Measurements from ENCODE around the gene ZNF384. TPM values are rescaled to one million over a fixed set of nuclear protein-coding genes. Genes with fewer than 3 reads are reported as not detected.

The ZNF384 gene
- total and polyA plus RNA-seq, 2 of the 8 experiments (the other 6 are each of a cell fraction or from before 2014, with no cell fraction given): 59.0 to 59.6 TPM

DNA sequence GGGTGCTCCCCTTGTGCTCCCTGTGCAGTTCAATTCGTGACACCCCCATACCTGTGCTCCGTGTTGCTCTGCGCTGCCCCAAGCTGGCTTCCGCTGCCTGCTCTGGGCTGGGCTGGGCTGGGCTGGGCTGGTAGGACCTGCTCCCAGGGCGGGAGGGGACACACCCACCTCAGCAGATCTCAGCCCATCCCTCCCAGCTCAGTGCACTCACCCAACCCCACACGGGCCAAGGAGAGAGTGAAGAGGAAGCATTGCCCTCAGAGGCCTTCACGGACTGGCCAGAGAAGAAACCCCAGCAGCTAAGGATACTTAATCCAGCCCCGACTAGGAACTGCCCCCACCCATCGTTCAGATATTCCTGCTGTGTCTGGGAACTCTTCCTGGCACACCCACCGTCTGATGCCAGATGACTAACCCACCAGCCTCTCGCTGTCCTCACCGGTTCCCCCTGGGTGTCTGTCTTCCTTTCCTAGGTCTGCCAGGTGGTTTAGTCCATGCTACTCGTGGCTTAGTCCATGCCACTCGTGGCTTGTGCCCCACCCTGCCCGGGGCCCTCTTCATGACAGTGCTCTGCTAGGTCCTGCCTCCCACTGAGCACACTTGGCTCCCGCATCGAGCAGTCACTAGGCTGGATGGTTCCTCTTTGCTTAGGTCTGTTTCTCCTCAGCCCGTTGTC, 53.2 kb downstream of the ZNF384 start, which contains the start of gene LPAR5:
TSS of gene LPAR5 (minus strand) at position 104 of the 676 bp plus-strand sequence. CDS start 14,711 bp downstream, outside the sequence.
- no peak within 1 kb of the TSS; a peak in 1 of 4 replicates for H3K4me2 ChIP-seq (ENCODE audit: insufficient read depth in 1 of 2, low read depth in 2 of 2, low read length in 2 of 2)
- H3K4me1 ChIP-seq (replicated peaks in 1 of 4; ENCODE audit: control insufficient read depth in 3 of 4, insufficient read depth in 4 of 4, low read length in 3 of 4): peaks cover 0 to 11% (median 2%) of the 10 kb centered on the region in 4 experiments; a peak in 5 of 7 replicates
- 75% methylated on average over 18 of the region's 18 CpGs; no CpG with 5 or more reads in 1 of the 2 experiments for WGBS, 2 experiments (ENCODE audit: extremely low coverage in 1 of 2, insufficient coverage in 1 of 2, insufficient read length in 1 of 2, insufficient replicate concordance in 2 of 2, low coverage in 1 of 2, low lambda C conversion rate in 2 of 2, missing lambda C conversion rate in 1 of 2)
- H2BK12ac ChIP-seq (ENCODE audit: low read depth, low read length): 0 out of 2 replicates have a peak within 1 kb of the TSS, but pooled peaks have one; percentile 44
- H3K79me2 ChIP-seq (ENCODE audit: control insufficient read depth in 1 of 2, insufficient read depth in 2 of 2, low read length in 2 of 2): no peaks in the 10 kb centered on the region
- ChIA-PET CTCF (ENCODE audit: partially characterized antibody) (interaction anchor here (0.5 to 5.1 kb wide), 14 partner anchors 8 to 1040 kb away, joined by 3 to 38 read pairs (median 4); partner anchors contain the start of gene ACRBP), POLR2A (ENCODE audit: partially characterized antibody) (interaction anchor here (1.0 to 2.2 kb wide), 4 partner anchors 10 to 190 kb away, joined by 3 to 9 read pairs (median 5); no protein-coding TSS in a partner anchor)
- FAIRE-seq (no peak), DNase-seq (ENCODE audit: low read depth in 1 of 2, low spot score in 2 of 2) (no peak)
- H3K27ac ChIP-seq (ENCODE audit: low read depth, low read length): no peak within 1 kb of the TSS
- no peak within 1 kb of the TSS for H2BK120ac ChIP-seq (replicated peaks; ENCODE audit: low read depth, low read length)
- H3K56ac ChIP-seq (replicated peaks; ENCODE audit: insufficient read length, low read depth, low read length): no peak within 1 kb of the TSS
- H3K27me3 ChIP-seq (replicated peaks in 1 of 4; ENCODE audit: control insufficient read depth in 3 of 4, extremely low read depth in 1 of 4, insufficient read depth in 3 of 4, low read length in 3 of 4): no peaks in the 10 kb centered on the region
- H2AFZ ChIP-seq (ENCODE audit: low read length): peak within 1 kb of the TSS; percentile 52; the same call in 1 of the 2 replicates
- no peaks in the 10 kb centered on the region for H3K36me3 ChIP-seq (ENCODE audit: control insufficient read depth in 2 of 4, insufficient read depth in 4 of 4, low read length in 3 of 4)
- no peak within 1 kb of the TSS for H2BK20ac ChIP-seq (ENCODE audit: low read length)
- 0 out of 2 replicates have a peak within 1 kb of the TSS, but pooled peaks have one; percentile 10 for H2BK15ac ChIP-seq (ENCODE audit: low read length)
- no peak within 1 kb of the TSS for H2BK5ac ChIP-seq (ENCODE audit: low read depth, low read length)
- H4K5ac ChIP-seq (ENCODE audit: insufficient read length, low read depth, low read length): no peak within 1 kb of the TSS
- no peaks in the 10 kb centered on the region for H3K9me3 ChIP-seq (ENCODE audit: insufficient read depth in 2 of 2, low read depth in 1 of 2, low read length in 1 of 2)
- no peak within 1 kb of the TSS for H3K9ac ChIP-seq (replicated peaks in 1 of 4; ENCODE audit: extremely low read depth in 1 of 4, low read depth in 3 of 4, low read length in 3 of 4)
- H3K18ac ChIP-seq (ENCODE audit: extremely low read depth, low read length): no peak within 1 kb of the TSS
- no peak within 1 kb of the TSS for H3K4me3 ChIP-seq (ENCODE audit: extremely low read depth in 1 of 4, insufficient read depth in 2 of 4, low read depth in 3 of 4, low read length in 4 of 4)
- H3K14ac ChIP-seq (ENCODE audit: insufficient read length): no peak within 1 kb of the TSS
- peak within 1 kb of the TSS; percentile 7; the same call in 1 of the 2 replicates for H4K8ac ChIP-seq (ENCODE audit: extremely low read depth, insufficient read depth, low read length)
- no peaks in the 10 kb centered on the region for H4K20me1 ChIP-seq (replicated peaks in 1 of 2; ENCODE audit: control insufficient read depth in 1 of 2, insufficient read depth in 2 of 2, low read length in 2 of 2)
- H4K91ac ChIP-seq (replicated peaks; ENCODE audit: insufficient read length, low read length): peak within 1 kb of the TSS; percentile 19
- TF ChIP-seq CTBP2 (IDR thresholded peaks at IDR 0.05; ENCODE audit: borderline replicate concordance, insufficient read depth, insufficient read length, low read length) (no peak), NANOG (IDR thresholded peaks at IDR 0.05; ENCODE audit: insufficient read depth, low read depth, low read length, poor library complexity, severe bottlenecking) (no peak), EZH2 (IDR thresholded peaks at IDR 0.05; ENCODE audit: low read depth, low read length, severe bottlenecking) (no peak)
- no peak within 1 kb of the TSS for H2AK5ac ChIP-seq (ENCODE audit: low read depth, low read length)
- no peaks in the 10 kb centered on the region for H3K23me2 ChIP-seq (ENCODE audit: low read depth, low read length)
- no peak within 1 kb of the TSS for H3K4ac ChIP-seq (replicated peaks; ENCODE audit: insufficient read length, low read depth, low read length)
- H3K79me1 ChIP-seq (ENCODE audit: low read depth, low read length): no peaks in the 10 kb centered on the region
- H3K23ac ChIP-seq (ENCODE audit: insufficient read length): no peak within 1 kb of the TSS

Measured in H1 (cell line).